HG03060 (cell line): Measurements from ENCODE around the gene SLC1A4.
"Not testable (repeated sequence)": the region's sequence is repeated elsewhere in the genome, so short reads cannot be mapped to it uniquely, and the experiment has no call there.

ENCODE experiments used
- ATAC-seq: cut with Tn5 transposase; IDR thresholded peaks from one replicate; pipeline ENCODE4 v1.9.1; 2021; ENCODE audit warnings: low read depth, moderate number of reproducible peaks; ENCODE audit not compliant: unreplicated experiment

The SLC1A4 gene

DNA sequence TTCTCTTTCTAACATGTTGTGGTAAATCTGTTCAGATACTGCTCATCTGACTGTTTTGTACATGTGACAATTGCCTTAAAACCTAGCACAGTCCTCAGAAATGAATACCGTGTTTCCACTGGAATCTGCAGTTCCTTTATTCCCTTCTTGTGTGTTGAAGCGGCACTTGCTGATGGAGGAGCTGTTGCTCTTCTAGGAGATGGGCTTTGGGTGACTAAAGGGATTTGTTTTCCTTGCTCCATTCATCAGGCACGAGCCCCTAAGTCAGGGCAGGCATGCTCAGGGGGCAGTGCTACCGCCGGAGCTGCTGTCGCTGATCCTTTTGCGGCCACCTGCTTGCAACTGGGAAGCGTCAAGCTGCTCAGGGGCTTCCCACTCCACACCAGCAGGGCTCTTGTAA, 34.5 kb downstream of the SLC1A4 start:
- ATAC-seq = no peak

DNA sequence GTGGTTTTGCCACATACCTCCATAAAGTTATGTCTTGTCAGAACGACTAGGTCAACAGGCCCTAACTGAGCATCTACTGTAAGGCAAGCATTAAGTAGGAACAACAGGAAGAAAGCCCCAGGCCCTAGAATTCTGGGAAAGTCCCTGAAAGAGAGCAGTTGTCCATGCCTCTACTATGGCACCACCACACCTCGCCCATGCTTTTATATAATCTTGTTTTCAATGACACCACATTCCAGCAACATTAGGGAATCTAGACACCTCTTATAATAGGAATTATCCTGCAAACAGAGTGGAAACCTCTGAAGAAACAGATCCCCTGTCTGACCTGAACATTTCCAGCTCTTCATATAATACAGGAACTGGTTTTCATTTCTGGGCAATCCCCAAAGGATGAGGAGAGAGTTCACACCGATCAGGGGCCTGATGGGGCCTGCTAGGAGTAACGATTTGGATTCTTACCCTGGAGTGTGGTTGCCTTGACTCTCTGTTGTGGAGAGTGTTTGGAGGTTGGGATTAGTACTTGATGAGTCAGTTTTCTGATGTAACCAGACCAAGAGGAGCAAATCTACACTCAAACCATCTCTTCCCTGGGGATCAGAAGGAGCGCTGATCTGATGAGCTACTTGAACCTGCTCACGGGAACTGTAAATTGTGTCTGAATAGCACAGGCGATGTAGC, 35.1 kb downstream of the SLC1A4 start:
- no peak for ATAC-seq

DNA sequence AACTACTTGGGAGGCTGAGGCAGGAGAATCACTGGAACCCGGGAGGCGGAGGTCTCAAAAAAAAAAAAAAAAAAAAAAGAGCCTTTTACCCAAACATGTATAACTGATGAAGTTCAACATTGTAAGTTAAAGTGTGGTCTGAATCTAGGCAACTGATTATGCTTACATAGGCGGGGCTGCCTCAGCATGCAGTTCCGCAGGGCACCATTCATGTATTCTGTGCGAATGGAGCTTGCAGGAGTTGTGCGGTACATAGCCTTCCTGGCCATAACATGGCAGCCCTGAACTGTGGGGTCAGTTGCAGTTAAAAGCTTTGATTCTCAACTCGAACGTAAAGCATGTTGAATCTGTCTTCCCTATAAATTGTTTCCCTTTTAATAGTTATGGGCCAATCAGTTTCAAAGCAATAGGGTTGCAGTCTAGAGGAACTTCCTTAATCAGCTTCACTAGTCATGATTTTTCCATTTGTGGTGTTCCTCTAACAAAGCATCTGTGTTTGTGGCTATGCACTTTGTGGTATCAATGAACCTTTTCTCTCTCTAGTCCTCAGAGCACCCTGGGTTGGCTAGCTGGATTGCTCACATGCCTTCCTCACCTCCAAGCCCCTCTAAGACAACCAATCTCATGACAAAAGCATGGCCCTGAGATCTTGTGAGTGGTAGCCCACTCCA, 36.4 kb downstream of the SLC1A4 start:
- ATAC-seq = no peak

DNA sequence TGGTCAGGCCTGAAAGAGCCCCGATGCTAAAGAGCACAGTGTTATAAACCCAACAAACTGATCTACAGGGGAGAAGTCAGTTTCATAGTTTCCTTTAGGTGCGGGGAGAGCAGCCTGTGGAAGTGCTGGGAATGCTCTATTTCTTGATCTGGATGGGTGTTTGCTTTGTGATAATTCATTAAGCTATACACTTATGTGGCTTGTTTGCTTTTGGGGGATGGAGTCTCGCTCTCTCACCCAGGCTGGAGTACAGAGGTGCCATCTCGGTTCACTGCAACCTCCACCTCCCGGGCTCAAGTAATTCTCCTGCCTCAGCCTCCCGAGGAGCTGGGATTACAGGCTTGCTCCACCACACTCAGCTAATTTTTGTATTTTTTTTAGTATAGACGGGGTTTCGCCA, 37.0 kb downstream of the SLC1A4 start:
- no peak for ATAC-seq

GRCh38 chr2:65026704-65027464, 37.7 kb downstream of the SLC1A4 start:
- ATAC-seq = no peak

DNA sequence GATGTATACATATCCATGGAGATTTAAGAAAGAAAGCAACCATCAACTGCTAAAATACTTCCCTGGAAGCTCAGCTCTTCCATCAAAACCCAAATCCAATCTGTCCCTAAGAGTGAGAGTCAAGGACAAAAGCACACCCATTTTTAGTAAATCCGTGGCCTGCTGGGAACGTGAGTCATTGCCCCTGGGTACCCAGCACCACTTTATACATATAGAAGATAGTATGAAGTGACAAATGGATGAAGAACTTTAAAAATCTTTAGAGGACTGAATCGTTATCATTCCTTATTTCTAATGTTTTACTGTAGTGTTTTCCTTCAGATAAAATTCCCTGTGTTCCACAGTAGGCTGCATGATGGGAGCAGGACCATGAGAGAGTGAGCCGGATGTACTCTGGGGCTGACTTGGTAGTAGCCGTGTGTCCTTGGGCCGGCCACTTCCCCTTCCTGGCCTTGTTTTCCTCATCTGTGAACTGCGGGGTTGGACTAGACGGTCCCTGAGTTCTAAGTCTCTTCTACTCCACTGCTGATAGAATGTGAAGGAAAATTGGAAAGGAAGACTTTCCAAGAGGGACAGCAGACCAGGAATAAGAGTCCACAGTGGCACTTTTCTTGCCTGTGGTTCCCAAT, 38.5 kb downstream of the SLC1A4 start:
- no peak for ATAC-seq

DNA sequence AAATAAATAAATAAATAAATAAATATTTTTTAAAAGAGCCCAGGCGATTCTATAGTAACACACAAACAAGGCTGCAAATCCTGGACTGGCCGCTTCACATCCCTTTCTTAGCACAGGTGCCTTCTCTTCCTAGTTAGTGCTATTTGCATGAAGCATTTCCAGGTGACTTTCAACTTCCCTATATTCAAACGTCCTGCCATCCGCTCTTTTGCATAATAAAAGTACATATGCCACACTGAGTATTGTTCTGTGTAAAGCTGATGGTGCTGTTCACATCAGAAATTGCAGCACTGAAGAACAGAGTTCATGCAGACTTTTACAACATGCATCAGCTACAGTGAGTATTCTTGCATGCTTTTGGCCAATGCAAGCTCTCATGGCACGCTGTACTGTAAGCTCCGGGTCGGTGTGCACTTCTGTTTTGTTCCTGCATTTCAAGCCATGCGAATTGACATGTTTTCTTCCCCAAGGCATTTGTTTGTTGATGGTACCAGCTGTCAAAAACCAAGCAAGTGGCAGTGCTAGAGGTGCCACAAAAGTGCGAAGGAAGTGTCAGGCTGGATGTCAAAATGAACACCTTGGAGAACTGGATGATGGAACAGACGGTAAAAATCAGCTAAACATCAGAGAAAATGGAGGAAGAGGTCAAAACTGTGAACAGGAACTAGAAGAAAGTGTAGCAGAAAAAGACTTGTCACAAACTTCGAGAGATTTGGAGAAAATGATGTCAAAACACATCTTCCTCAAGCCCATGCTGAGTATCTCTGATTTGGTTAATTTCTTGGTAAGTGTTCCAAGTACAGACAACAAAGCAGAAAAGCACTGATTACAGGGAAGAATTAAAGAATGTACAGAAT, 41.5 kb downstream of the SLC1A4 start:
- no peak for ATAC-seq

GRCh38 chr2:65031341-65032018, 42.3 kb downstream of the SLC1A4 start:
- no peak for ATAC-seq

DNA sequence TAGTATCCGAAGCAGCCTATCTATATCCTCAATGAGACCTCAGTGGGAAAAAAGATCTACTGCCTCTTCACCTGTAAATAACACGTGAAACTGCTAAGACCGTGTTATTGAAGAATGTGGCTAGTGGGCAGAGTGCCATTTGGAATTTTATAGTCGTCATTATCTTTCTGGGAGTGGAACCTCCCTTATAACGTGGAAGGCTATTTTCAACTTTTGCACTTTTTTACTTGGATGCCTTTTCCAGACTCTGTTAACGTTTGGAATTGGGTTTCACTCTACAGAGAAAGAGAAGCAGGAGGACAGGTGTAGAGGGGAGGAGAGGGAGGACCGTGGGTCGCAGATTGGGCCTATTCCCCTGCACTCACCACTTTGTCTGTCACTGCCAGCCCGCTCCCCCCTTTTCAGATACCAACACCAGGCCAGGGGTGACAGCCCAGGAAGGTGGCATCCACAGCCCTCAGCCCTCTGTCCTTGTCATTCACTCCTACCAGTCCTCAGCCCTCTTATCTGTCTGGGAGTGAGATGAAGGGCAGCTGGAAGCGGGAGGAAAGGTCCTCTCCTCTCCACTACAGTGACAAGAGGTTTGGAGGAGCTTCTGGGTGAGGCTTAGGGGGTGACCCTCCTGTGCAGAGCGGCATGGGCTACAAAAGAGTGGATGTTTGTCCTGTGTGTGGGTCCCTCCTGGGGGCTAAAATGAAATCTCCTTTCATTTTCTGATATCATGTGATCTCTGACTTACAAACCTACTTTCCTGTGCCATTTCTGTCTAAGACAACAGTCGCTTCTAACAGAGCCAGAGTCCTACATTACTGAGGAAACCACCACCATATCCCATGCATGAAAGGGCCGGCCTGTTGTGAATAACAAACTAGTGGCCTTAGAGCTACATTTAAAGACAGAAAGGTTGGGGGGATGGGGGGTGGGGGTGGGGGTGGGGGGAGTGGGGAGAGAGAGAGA, 43.1 kb downstream of the SLC1A4 start:
- no peak for ATAC-seq

GRCh38 chr2:65033178-65033577, 44.0 kb downstream of the SLC1A4 start:
- ATAC-seq = no peak

DNA sequence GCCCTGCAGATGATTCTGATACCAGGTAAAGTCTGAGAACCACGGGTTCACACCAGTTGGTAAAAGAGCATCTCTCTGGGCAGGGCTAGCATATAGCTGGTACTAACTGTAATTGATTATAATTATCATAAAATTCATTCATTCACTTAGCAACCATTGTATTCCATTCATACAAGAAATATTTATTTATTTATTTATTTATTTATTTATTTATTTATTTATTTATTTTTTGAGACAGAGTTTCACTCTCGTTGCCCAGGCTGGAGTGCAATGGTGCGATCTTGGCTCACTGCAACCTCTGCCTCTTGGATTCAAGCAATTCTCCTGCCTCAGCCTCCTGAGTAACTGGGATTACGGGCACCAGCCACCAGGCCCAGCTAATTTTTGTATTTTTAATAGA, 44.5 kb downstream of the SLC1A4 start:
- not testable (repeated sequence) for ATAC-seq

- ATAC-seq = no peak
Observed at GRCh38 chr2:65035351-65035943, 46.2 kb downstream of the SLC1A4 start.

DNA sequence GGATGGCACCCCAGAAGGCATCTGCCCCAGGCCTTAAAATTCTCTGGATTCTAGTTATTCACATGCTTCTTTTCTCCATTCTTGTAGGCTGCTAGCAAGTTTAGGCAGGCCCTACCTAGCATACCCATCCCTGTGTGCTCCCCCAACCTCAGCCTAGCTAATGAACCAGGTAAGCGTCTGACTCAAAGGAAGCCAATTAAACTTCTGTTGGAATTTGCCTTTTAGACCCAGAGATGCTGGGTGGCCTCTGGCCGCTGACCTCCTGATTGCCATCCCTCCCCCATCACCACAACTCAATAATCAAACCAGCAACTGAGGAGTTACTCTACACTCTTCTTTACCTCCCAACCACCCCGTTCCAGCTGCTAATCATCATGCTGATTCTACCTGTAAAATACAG, 48.0 kb downstream of the SLC1A4 start:
- no peak for ATAC-seq

- ATAC-seq = no peak
Observed at GRCh38 chr2:65039640-65040039, 50.4 kb downstream of the SLC1A4 start.

GRCh38 chr2:65040400-65041261, 51.4 kb downstream of the SLC1A4 start:
- ATAC-seq = no peak

- no peak for ATAC-seq
Observed at GRCh38 chr2:65043001-65043400, 53.8 kb downstream of the SLC1A4 start.

DNA sequence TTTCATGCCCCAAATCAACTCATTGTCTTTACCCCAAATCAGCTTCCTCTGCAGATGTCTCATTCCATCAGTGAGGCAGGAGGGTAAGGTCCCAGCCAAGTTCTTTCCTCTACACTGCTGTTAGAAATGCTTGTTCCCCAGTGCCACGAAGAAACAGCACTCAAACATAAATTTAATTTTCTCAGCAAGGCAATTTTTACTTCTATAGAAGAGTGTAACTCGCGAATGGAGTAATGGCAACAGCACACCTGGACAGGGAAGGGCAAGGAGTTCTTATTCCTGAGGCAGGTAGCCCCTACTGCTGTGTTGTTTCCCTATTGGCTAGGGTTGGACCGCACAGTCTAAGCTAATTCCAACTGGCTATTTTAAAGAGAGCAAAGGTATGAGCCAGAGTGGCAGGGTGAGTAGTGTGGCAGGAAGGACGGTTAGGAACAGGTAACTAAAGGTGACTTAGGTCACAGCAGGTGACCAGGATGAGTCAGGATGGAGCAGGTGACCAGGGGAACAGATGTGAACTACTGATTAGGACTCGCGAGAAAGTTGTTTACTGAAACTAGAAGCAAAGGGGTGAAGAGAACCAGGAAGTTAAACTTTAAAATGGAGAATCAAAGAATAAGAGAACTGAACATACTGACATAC, 55.0 kb downstream of the SLC1A4 start:
- no peak for ATAC-seq
